KOPT-K1 (cell line): ENCODE results near the gene FNDC3B.

Source experiments
- H3K27ac ChIP-seq: fragments of 200-600 bp; sonication (generic); 2 replicates; pipeline ENCODE4 v1.5.1; 2016; ENCODE audit warnings: antibody characterized with exemption, mild to moderate bottlenecking, low read depth, low read length; ENCODE audit not compliant: poor library complexity, severe bottlenecking
- H3K36me3 ChIP-seq: fragments of 200-600 bp; sonication (generic); 2 replicates; pipeline ENCODE4 v1.5.1; 2017; ENCODE audit warnings: antibody characterized with exemption, mild to moderate bottlenecking, low read length, moderate library complexity; ENCODE audit not compliant: insufficient read depth
- H3K9me3 ChIP-seq: fragments of 200-600 bp; sonication (generic); 2 replicates; pipeline ENCODE4 v1.5.1; 2017; ENCODE audit warnings: antibody characterized with exemption, low read length, mild to moderate bottlenecking; ENCODE audit not compliant: insufficient read depth, poor library complexity, severe bottlenecking

Gene FNDC3B

DNA sequence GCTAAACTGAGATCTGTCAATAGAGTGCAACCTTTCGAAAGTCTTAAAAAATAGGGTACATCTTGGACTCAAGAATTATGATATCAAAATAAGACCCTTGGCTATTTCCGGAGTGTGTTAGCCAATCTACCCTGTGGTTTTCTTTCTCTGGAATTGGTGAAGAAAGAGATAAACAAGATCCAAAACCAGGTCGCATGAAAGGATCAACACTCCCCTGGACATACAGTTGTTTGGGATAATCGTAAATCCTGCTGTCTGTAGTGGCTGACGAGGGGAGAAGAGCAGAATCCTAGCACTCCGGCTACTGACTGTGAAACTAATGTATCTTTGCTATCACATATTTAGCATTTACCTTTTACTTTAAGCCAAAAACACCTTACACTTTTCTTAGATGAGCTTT lies 30.9 kb downstream of the FNDC3B start:
- Histone ChIP-seq H3K9me3 (no peaks in the 10 kb centered on the region), H3K27ac (no peak overlapping the region), H3K36me3 (no peaks in the 10 kb centered on the region)

DNA sequence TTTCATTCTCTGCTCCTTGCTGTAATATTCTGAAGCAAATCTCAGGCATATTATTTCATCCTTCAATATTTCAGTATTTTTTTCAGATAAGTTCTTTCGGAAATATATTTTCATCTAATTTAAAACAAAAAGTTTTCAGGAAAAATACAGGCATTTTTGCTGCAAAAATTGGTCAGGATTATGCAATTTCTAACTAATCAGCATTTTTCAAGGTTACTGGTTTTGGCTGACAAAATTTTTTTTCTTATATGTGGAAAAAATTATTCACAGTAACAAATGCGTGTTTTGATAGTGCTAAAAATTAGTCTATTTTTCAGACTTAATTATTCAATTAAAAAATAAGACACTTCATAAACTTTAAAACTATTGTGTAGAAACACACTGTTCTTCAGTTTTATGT lies 31.4 kb downstream of the FNDC3B start:
- H3K27ac ChIP-seq: no peak overlapping the region
- no peaks in the 10 kb centered on the region for H3K9me3 ChIP-seq
- no peaks in the 10 kb centered on the region for H3K36me3 ChIP-seq

- H3K9me3 ChIP-seq: no peaks in the 10 kb centered on the region
- no peak overlapping the region for H3K27ac ChIP-seq
- H3K36me3 ChIP-seq: no peaks in the 10 kb centered on the region
Observed at GRCh38 chr3:172071780-172072330, 32.5 kb downstream of the FNDC3B start.

DNA sequence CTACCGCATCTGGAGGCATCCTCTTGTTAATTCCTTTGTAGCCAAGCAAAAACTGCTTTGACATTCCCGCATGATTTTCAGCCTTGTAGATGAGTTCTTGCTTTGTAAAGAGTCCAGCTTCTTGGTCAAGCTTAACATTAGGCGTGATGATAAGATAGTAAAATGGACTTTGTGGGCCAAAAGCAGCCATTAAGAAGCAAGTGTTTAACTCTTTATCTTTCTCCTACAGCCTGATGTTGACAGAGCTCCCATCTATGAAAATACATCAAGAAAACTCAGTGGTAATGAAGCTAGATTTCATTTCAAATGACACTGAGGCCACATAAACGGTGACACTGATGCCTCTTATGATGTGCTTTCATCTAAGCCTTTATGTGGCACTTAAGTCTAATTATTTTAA lies 33.2 kb downstream of the FNDC3B start:
- no peak overlapping the region for H3K27ac ChIP-seq
- H3K9me3 ChIP-seq: no peaks in the 10 kb centered on the region
- H3K36me3 ChIP-seq: no peaks in the 10 kb centered on the region

GRCh38 chr3:172073262-172073915 lies 34.0 kb downstream of the FNDC3B start:
- Histone ChIP-seq H3K27ac (no peak overlapping the region), H3K9me3 (no peaks in the 10 kb centered on the region), H3K36me3 (no peaks in the 10 kb centered on the region)

GRCh38 chr3:172074032-172074431 lies 34.7 kb downstream of the FNDC3B start:
- Histone ChIP-seq H3K9me3 (no peaks in the 10 kb centered on the region), H3K36me3 (no peaks in the 10 kb centered on the region)

GRCh38 chr3:172074586-172074985 lies 35.2 kb downstream of the FNDC3B start:
- Histone ChIP-seq H3K9me3 (no peaks in the 10 kb centered on the region), H3K36me3 (no peaks in the 10 kb centered on the region), H3K27ac (no peak overlapping the region)

More at GRCh38 chr3:172074032-172074431, 34.7 kb downstream of the FNDC3B start:
- no peak overlapping the region for H3K27ac ChIP-seq

DNA sequence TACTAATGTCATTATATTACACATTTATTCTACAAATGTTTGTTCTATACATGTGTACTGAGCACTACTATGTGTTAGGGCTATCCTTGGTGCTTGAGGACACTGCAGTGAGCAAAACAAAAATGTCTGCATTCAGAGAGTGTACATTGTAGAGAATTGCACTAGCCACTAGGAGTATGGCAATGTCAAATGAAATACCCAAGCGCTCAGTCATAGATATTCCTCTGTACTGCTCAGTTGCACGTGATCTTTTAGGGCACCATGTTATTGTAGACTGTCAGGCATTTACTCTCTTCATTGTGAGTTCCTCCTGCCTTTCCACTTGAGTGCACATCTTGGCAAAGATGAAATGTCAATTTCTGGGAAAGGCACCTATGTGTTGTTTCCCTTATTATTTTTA lies 36.8 kb downstream of the FNDC3B start:
- Histone ChIP-seq H3K27ac (no peak overlapping the region), H3K36me3 (no peaks in the 10 kb centered on the region), H3K9me3 (no peaks in the 10 kb centered on the region)

DNA sequence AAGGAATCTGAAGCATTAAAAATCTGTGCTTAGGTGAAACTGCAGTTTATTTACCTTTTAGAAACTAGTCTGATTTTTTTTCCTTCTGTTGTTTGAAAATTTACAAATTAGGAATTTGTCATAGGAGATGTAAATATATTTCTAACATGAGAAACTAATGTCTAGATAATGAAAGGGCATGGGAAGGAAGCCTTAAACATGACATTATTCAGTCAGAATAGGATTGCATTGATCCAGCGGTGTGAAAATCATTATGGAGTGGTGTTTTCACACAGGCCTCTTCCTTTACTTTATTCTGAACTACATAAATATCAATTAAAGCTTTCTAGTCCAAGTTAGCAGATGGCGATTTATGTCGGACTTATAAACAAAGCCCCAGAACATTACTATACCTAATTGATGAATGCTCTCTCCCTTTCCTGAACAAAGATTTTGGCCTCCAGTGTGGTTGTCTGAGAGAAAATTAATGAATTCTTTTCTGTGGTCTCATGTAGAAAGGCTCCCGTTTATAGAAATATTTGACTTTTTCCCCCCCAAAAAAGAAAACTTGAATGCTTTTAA lies 37.9 kb downstream of the FNDC3B start:
- H3K27ac ChIP-seq: no peak overlapping the region
- H3K9me3 ChIP-seq: no peaks in the 10 kb centered on the region
- H3K36me3 ChIP-seq: no peaks in the 10 kb centered on the region

DNA sequence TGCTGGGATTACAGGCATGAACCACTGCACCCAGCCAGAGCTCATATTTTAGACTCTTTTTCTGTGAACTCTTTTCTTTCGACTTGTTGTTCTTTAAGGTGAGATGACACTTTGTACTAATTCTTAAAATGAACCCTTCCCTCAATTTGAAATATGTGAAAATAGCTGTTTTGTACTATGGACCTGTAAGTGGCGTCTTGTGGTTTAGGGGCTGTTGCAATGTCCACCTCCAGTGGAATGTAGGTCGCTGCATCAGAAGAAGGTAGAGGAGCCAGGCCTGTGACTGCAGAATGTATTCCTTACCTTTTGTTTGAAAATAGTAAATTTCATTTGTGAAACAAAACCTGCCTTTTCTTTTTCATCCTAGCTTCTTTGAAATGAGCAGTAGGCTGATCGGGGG lies 38.9 kb downstream of the FNDC3B start:
- H3K36me3 ChIP-seq: no peaks in the 10 kb centered on the region
- no peak overlapping the region for H3K27ac ChIP-seq
- no peaks in the 10 kb centered on the region for H3K9me3 ChIP-seq

- Histone ChIP-seq H3K27ac (no peak overlapping the region), H3K9me3 (no peaks in the 10 kb centered on the region), H3K36me3 (no peaks in the 10 kb centered on the region)
Observed at GRCh38 chr3:172078721-172079120, 39.3 kb downstream of the FNDC3B start.

DNA sequence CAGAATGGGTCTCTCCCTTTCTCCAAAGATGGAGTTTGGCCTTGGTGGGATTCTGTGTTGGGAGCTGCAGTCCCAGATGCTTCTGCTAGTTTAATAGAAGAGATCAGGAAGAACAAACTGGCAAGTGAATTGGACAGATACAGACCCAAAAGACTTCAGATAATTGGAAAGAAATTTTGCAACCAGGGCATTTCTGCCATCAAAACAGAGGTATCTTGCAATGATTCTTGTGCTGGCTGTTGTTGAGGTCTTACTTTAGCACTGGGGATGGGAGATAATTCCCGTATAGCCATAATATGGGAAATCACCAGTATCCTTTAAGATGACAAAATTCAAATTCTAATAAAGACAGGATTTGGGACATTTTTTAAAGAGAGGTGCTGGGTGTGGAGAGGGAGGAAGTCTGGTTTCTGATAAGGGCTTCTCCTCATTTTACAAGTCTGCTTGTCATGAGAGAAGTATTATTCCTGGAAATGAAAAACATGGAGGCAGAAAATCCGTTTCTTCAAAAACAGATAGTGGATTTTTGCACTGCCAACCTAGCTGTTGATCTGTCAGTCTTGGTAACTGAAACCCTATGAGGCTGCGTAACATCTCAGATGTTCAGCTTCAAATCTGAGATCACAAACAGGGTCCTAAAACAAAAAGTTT lies 40.1 kb downstream of the FNDC3B start:
- H3K9me3 ChIP-seq: no peaks in the 10 kb centered on the region
- no peaks in the 10 kb centered on the region for H3K36me3 ChIP-seq
- H3K27ac ChIP-seq: no peak overlapping the region

GRCh38 chr3:172080503-172080902 lies 41.1 kb downstream of the FNDC3B start:
- no peak overlapping the region for H3K27ac ChIP-seq
- no peaks in the 10 kb centered on the region for H3K9me3 ChIP-seq
- no peaks in the 10 kb centered on the region for H3K36me3 ChIP-seq

DNA sequence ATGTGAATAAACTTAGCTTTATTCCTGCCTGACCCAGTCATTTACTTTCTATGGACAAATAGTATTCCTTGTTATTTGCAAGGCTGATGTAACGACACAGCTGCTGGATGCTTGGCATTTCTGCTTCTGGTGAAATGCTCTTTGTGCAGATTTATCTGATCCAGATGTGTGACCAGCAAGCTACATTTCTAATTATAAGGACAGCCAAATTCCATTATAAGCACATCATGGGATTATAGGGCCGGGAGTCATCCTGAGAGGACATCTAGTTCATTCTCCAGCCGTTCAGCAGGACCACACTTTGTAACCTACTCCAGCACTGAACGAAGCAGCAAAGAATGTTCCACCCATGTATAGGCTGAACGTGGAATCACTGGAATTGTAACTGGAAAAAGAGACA lies 42.9 kb downstream of the FNDC3B start:
- Histone ChIP-seq H3K9me3 (no peaks in the 10 kb centered on the region), H3K27ac (no peak overlapping the region), H3K36me3 (no peaks in the 10 kb centered on the region)

GRCh38 chr3:172082820-172083513 lies 43.6 kb downstream of the FNDC3B start:
- no peak overlapping the region for H3K27ac ChIP-seq

More at GRCh38 chr3:172082820-172083513, 43.6 kb downstream of the FNDC3B start:
- H3K9me3 ChIP-seq: no peaks in the 10 kb centered on the region
- no peaks in the 10 kb centered on the region for H3K36me3 ChIP-seq
